Bronchial epithelial cell (primary cell): ENCODE measurements around the gene PLA2G2F. TPM values are rescaled to one million over a fixed set of nuclear protein-coding genes. Genes with fewer than 3 reads are reported as not detected.

Source experiments
- DNase-seq: peaks from one replicate; pipeline ENCODE4 v3.0.0-alpha.2; 2010; ENCODE audit warnings: low read depth
- FAIRE-seq: peaks from 2 replicates; lab custom pipeline; 2011; peaks lifted over from hg19 to GRCh38; lab: Jason Lieb, UNC
- H3K27me3 ChIP-seq: 2 replicates; pipeline ENCODE4 v1.5.1; 2011; ENCODE audit warnings: low read length; ENCODE audit not compliant: control insufficient read depth, insufficient read depth
- H3K36me3 ChIP-seq: 2 replicates; pipeline ENCODE4 v1.5.1; 2011; ENCODE audit warnings: low read length; ENCODE audit not compliant: control insufficient read depth, insufficient read depth
- H3K4me3 ChIP-seq: 2 replicates; pipeline ENCODE4 v1.5.1; 2011; ENCODE audit warnings: mild to moderate bottlenecking, low read depth, low read length, control low read depth
- CTCF ChIP-seq: IDR thresholded peaks from 2 replicates; pipeline ENCODE4 v1.5.1; 2011; ENCODE audit warnings: mild to moderate bottlenecking, moderate library complexity, low read length, control low read depth, inconsistent platforms; ENCODE audit not compliant: insufficient read depth, severe bottlenecking
- total RNA-seq: library from RNA; depleted of rRNA; stranded (reverse); fragments of >200 nt; gene quantifications from 2 replicates; pipeline ENCODE4 v1.2.1, GENCODE V29; 2014

The PLA2G2F gene
- total RNA-seq, 1 donor from 2014 or later, result not detected

- H3K36me3 ChIP-seq, result no peaks in the 10 kb centered on the region
- FAIRE-seq, result peak; percentile 43
- DNase-seq, result no peak
- H3K4me3 ChIP-seq, result no peak overlapping the region
- H3K27me3 ChIP-seq, result no peaks in the 10 kb centered on the region
- TF ChIP-seq CTCF, result no peak
Measured at GRCh38 chr1:20183035-20183434, 43.9 kb downstream of the PLA2G2F start.

- DNase-seq (no peak), FAIRE-seq (no peak)
- TF ChIP-seq CTCF, result no peak
- Histone ChIP-seq H3K27me3 (no peaks in the 10 kb centered on the region), H3K36me3 (no peaks in the 10 kb centered on the region), H3K4me3 (no peak overlapping the region)
Measured at GRCh38 chr1:20183616-20184271, 44.6 kb downstream of the PLA2G2F start.

GRCh38 chr1:20184481-20184900 lies 45.4 kb downstream of the PLA2G2F start:
- no peak overlapping the region for H3K4me3 ChIP-seq
- no peak for TF ChIP-seq CTCF
- DNase-seq (no peak), FAIRE-seq (no peak)
- H3K36me3 ChIP-seq, result no peaks in the 10 kb centered on the region
- H3K27me3 ChIP-seq, result no peaks in the 10 kb centered on the region

- Histone ChIP-seq H3K36me3 (no peaks in the 10 kb centered on the region), H3K4me3 (no peak overlapping the region), H3K27me3 (no peaks in the 10 kb centered on the region)
- no peak for FAIRE-seq
- DNase-seq, result no peak
- TF ChIP-seq CTCF, result no peak
Measured at GRCh38 chr1:20184997-20185833, 46.1 kb downstream of the PLA2G2F start.

GRCh38 chr1:20185834-20186782 lies 47.0 kb downstream of the PLA2G2F start, which contains the start of the genes PLA2G2C and UBXN10:
PLA2G2C (minus strand) TSS chr1:20186518; CDS start chr1:20177363, 9,155 bp downstream.
UBXN10 (plus strand) TSS chr1:20186096; CDS start chr1:20190562, 4,466 bp downstream.
- no peak for TF ChIP-seq CTCF
- FAIRE-seq (no peak), DNase-seq (no peak)
- Histone ChIP-seq H3K4me3 (peak within 1 kb of the TSS; percentile 13), H3K36me3 (no peaks in the 10 kb centered on the region), H3K27me3 (no peaks in the 10 kb centered on the region)
